Measurements from ENCODE around the gene DRC7. TPM values are rescaled to one million over a fixed set of nuclear protein-coding genes. Genes with fewer than 3 reads are reported as not detected.

Gene DRC7
- total RNA-seq, 1 experiment from 2014 or later = not detected

DNA sequence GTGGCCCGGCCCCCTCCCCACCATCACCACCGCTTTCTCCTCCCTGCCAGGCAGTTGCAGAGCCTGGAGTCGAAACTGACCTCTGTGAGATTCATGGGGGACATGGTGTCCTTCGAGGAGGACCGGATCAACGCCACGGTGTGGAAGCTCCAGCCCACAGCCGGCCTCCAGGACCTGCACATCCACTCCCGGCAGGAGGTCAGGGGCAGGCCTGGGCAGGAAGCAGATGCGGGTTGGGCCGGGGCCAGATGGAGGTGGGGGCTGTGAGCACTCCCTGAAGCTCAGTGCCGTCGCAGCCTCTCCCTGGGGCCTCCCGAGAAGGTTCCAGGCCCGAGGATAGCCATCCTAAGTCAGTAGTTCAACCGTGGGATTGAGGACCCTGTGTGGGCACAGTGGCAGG lies 40.7 kb upstream of the DRC7 start (continued):
- TF ChIP-seq, protein P1, sequence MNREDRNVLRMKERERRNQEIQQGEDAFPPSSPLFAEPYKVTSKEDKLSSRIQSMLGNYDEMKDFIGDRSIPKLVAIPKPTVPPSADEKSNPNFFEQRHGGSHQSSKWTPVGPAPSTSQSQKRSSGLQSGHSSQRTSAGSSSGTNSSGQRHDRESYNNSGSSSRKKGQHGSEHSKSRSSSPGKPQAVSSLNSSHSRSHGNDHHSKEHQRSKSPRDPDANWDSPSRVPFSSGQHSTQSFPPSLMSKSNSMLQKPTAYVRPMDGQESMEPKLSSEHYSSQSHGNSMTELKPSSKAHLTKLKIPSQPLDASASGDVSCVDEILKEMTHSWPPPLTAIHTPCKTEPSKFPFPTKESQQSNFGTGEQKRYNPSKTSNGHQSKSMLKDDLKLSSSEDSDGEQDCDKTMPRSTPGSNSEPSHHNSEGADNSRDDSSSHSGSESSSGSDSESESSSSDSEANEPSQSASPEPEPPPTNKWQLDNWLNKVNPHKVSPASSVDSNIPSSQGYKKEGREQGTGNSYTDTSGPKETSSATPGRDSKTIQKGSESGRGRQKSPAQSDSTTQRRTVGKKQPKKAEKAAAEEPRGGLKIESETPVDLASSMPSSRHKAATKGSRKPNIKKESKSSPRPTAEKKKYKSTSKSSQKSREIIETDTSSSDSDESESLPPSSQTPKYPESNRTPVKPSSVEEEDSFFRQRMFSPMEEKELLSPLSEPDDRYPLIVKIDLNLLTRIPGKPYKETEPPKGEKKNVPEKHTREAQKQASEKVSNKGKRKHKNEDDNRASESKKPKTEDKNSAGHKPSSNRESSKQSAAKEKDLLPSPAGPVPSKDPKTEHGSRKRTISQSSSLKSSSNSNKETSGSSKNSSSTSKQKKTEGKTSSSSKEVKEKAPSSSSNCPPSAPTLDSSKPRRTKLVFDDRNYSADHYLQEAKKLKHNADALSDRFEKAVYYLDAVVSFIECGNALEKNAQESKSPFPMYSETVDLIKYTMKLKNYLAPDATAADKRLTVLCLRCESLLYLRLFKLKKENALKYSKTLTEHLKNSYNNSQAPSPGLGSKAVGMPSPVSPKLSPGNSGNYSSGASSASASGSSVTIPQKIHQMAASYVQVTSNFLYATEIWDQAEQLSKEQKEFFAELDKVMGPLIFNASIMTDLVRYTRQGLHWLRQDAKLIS (CRISPR knock-in tag; IDR thresholded peaks at IDR 0.05; ENCODE audit: borderline replicate concordance) = no peak
- TF ChIP-seq, protein P2, sequence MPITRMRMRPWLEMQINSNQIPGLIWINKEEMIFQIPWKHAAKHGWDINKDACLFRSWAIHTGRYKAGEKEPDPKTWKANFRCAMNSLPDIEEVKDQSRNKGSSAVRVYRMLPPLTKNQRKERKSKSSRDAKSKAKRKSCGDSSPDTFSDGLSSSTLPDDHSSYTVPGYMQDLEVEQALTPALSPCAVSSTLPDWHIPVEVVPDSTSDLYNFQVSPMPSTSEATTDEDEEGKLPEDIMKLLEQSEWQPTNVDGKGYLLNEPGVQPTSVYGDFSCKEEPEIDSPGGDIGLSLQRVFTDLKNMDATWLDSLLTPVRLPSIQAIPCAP (CRISPR knock-in tag; IDR thresholded peaks at IDR 0.05) = no peak
- TF ChIP-seq ZNF317 (CRISPR knock-in tag; IDR thresholded peaks at IDR 0.05; ENCODE audit: borderline replicate concordance, low read depth) (no peak), MXD4 (CRISPR knock-in tag; IDR thresholded peaks at IDR 0.05; ENCODE audit: borderline replicate concordance) (no peak)

DNA sequence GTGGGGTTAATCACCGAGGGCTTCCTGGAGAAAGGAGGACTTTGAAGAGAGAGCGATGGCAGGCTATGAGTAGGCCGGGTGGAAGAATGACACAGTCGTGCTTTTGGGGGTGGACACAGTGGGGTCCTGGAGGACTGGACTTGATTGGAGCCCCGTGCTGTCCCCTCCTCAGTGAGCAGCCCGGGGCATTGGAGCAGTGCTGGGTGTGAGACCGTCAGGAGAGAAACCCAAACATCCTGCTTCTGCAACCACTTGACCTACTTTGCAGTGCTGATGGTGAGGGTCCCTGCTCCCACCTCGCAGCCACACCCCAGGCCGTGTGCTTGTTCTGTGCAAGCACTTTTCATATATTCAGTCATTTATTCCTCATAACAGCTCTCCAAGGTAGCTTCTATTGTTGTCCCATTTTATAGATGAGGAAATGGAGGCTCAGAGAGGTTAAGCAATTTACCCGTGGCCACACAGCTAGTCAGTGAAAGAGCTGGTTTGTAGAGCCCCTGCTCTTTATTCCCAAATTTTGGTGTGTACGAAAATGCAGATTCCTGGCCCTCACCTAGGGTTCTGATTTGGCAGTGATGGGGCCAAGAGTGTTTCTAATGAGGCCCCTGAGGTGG lies 38.2 kb upstream of the DRC7 start:
- Mint-ChIP-seq H3K4me1 (0 out of 2 replicates have a peak, but pooled peaks cover 3% of the 10 kb centered on the region), H3K9me3 (no peaks in the 10 kb centered on the region), H3K36me3 (no peaks in the 10 kb centered on the region), H3K27ac (no peak overlapping the region), H3K4me3 (no peak overlapping the region), H3K27me3 (ENCODE audit: low read depth) (no peaks in the 10 kb centered on the region)
- no peak for DNase-seq (ENCODE audit: low spot score)
- ChIA-PET CTCF (no interaction called here), POLR2A (no interaction called here)
- no peak for ATAC-seq
- TF ChIP-seq SMAD4 (CRISPR knock-in tag; IDR thresholded peaks at IDR 0.05) (no peak), ATF1 (CRISPR knock-in tag; IDR thresholded peaks at IDR 0.05) (no peak), JUN (CRISPR knock-in tag; IDR thresholded peaks at IDR 0.05) (no peak), OVOL2 (CRISPR knock-in tag; IDR thresholded peaks at IDR 0.05; ENCODE audit: borderline replicate concordance) (no peak), RELA (CRISPR knock-in tag; IDR thresholded peaks at IDR 0.05; ENCODE audit: borderline replicate concordance) (no peak), FOXK1 (CRISPR knock-in tag; IDR thresholded peaks at IDR 0.05) (no peak)
- TF ChIP-seq, protein P3, sequence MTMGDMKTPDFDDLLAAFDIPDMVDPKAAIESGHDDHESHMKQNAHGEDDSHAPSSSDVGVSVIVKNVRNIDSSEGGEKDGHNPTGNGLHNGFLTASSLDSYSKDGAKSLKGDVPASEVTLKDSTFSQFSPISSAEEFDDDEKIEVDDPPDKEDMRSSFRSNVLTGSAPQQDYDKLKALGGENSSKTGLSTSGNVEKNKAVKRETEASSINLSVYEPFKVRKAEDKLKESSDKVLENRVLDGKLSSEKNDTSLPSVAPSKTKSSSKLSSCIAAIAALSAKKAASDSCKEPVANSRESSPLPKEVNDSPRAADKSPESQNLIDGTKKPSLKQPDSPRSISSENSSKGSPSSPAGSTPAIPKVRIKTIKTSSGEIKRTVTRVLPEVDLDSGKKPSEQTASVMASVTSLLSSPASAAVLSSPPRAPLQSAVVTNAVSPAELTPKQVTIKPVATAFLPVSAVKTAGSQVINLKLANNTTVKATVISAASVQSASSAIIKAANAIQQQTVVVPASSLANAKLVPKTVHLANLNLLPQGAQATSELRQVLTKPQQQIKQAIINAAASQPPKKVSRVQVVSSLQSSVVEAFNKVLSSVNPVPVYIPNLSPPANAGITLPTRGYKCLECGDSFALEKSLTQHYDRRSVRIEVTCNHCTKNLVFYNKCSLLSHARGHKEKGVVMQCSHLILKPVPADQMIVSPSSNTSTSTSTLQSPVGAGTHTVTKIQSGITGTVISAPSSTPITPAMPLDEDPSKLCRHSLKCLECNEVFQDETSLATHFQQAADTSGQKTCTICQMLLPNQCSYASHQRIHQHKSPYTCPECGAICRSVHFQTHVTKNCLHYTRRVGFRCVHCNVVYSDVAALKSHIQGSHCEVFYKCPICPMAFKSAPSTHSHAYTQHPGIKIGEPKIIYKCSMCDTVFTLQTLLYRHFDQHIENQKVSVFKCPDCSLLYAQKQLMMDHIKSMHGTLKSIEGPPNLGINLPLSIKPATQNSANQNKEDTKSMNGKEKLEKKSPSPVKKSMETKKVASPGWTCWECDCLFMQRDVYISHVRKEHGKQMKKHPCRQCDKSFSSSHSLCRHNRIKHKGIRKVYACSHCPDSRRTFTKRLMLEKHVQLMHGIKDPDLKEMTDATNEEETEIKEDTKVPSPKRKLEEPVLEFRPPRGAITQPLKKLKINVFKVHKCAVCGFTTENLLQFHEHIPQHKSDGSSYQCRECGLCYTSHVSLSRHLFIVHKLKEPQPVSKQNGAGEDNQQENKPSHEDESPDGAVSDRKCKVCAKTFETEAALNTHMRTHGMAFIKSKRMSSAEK (CRISPR knock-in tag; IDR thresholded peaks at IDR 0.05; ENCODE audit: borderline replicate concordance) = no peak
- TF ChIP-seq, protein P4, sequence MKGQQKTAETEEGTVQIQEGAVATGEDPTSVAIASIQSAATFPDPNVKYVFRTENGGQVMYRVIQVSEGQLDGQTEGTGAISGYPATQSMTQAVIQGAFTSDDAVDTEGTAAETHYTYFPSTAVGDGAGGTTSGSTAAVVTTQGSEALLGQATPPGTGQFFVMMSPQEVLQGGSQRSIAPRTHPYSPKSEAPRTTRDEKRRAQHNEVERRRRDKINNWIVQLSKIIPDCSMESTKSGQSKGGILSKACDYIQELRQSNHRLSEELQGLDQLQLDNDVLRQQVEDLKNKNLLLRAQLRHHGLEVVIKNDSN (CRISPR knock-in tag; IDR thresholded peaks at IDR 0.05) = no peak
- TF ChIP-seq, protein P5, sequence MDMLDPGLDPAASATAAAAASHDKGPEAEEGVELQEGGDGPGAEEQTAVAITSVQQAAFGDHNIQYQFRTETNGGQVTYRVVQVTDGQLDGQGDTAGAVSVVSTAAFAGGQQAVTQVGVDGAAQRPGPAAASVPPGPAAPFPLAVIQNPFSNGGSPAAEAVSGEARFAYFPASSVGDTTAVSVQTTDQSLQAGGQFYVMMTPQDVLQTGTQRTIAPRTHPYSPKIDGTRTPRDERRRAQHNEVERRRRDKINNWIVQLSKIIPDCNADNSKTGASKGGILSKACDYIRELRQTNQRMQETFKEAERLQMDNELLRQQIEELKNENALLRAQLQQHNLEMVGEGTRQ (CRISPR knock-in tag; IDR thresholded peaks at IDR 0.05) = no peak
- TF ChIP-seq, protein P6, sequence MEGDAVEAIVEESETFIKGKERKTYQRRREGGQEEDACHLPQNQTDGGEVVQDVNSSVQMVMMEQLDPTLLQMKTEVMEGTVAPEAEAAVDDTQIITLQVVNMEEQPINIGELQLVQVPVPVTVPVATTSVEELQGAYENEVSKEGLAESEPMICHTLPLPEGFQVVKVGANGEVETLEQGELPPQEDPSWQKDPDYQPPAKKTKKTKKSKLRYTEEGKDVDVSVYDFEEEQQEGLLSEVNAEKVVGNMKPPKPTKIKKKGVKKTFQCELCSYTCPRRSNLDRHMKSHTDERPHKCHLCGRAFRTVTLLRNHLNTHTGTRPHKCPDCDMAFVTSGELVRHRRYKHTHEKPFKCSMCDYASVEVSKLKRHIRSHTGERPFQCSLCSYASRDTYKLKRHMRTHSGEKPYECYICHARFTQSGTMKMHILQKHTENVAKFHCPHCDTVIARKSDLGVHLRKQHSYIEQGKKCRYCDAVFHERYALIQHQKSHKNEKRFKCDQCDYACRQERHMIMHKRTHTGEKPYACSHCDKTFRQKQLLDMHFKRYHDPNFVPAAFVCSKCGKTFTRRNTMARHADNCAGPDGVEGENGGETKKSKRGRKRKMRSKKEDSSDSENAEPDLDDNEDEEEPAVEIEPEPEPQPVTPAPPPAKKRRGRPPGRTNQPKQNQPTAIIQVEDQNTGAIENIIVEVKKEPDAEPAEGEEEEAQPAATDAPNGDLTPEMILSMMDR (IDR thresholded peaks at IDR 0.05) = no peak
- TF ChIP-seq, protein P7, sequence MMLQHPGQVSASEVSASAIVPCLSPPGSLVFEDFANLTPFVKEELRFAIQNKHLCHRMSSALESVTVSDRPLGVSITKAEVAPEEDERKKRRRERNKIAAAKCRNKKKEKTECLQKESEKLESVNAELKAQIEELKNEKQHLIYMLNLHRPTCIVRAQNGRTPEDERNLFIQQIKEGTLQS (CRISPR knock-in tag; conservative IDR thresholded peaks at IDR 0.05) = no peak
- TF ChIP-seq, protein P8, sequence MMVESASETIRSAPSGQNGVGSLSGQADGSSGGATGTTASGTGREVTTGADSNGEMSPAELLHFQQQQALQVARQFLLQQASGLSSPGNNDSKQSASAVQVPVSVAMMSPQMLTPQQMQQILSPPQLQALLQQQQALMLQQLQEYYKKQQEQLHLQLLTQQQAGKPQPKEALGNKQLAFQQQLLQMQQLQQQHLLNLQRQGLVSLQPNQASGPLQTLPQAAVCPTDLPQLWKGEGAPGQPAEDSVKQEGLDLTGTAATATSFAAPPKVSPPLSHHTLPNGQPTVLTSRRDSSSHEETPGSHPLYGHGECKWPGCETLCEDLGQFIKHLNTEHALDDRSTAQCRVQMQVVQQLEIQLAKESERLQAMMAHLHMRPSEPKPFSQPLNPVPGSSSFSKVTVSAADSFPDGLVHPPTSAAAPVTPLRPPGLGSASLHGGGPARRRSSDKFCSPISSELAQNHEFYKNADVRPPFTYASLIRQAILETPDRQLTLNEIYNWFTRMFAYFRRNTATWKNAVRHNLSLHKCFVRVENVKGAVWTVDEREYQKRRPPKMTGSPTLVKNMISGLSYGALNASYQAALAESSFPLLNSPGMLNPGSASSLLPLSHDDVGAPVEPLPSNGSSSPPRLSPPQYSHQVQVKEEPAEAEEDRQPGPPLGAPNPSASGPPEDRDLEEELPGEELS (CRISPR knock-in tag; IDR thresholded peaks at IDR 0.05) = no peak
- TF ChIP-seq, protein P9, sequence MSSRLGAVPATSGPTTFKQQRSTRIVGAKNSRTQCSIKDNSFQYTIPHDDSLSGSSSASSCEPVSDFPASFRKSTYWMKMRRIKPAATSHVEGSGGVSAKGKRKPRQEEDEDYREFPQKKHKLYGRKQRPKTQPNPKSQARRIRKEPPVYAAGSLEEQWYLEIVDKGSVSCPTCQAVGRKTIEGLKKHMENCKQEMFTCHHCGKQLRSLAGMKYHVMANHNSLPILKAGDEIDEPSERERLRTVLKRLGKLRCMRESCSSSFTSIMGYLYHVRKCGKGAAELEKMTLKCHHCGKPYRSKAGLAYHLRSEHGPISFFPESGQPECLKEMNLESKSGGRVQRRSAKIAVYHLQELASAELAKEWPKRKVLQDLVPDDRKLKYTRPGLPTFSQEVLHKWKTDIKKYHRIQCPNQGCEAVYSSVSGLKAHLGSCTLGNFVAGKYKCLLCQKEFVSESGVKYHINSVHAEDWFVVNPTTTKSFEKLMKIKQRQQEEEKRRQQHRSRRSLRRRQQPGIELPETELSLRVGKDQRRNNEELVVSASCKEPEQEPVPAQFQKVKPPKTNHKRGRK (CRISPR knock-in tag; IDR thresholded peaks at IDR 0.05; ENCODE audit: borderline replicate concordance) = no peak

Measured in WTC11 (cell line).